ENCODE results near the gene PHF21A.

DNA sequence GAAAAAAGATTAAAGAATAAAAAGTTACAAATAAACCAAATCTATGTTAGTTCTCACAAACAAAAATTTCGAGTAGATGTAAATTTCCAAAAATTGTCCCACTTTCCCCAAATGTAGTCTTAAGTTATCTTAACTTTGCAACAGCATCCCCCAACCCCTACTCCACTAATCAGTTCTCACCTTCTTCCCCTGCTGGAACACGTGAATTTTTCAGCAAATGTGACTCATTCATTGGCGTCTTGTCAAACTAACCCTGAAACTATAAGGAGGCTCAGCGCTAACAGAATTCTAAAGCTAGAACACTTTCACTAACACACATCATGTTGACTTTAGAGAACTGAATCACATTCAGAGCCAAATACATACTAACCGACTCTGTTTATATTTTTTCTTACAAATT is 46.1 kb downstream of the PHF21A start:
- TF ChIP-seq, protein P1, sequence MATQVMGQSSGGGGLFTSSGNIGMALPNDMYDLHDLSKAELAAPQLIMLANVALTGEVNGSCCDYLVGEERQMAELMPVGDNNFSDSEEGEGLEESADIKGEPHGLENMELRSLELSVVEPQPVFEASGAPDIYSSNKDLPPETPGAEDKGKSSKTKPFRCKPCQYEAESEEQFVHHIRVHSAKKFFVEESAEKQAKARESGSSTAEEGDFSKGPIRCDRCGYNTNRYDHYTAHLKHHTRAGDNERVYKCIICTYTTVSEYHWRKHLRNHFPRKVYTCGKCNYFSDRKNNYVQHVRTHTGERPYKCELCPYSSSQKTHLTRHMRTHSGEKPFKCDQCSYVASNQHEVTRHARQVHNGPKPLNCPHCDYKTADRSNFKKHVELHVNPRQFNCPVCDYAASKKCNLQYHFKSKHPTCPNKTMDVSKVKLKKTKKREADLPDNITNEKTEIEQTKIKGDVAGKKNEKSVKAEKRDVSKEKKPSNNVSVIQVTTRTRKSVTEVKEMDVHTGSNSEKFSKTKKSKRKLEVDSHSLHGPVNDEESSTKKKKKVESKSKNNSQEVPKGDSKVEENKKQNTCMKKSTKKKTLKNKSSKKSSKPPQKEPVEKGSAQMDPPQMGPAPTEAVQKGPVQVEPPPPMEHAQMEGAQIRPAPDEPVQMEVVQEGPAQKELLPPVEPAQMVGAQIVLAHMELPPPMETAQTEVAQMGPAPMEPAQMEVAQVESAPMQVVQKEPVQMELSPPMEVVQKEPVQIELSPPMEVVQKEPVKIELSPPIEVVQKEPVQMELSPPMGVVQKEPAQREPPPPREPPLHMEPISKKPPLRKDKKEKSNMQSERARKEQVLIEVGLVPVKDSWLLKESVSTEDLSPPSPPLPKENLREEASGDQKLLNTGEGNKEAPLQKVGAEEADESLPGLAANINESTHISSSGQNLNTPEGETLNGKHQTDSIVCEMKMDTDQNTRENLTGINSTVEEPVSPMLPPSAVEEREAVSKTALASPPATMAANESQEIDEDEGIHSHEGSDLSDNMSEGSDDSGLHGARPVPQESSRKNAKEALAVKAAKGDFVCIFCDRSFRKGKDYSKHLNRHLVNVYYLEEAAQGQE (IDR thresholded peaks at IDR 0.05; ENCODE audit: insufficient read depth in 1 of 2, low read depth in 2 of 2, low read length in 2 of 2), result no peak
- TF ChIP-seq FOXP2 (optimal IDR thresholded peaks at IDR 0.05; ENCODE audit: borderline replicate concordance, extremely low read depth, extremely low read length, insufficient read depth), result no peak
- no peak for TF ChIP-seq POLR2AphosphoS5 (IDR thresholded peaks at IDR 0.05; ENCODE audit: low read depth, low read length)
- no peak for TF ChIP-seq SIN3A (IDR thresholded peaks at IDR 0.05; ENCODE audit: borderline replicate concordance, insufficient read depth, low read length)

Measured in PFSK-1 (cell line).